GM19023 (cell line): ENCODE data around the gene KCNK5.
A peak's percentile ranks its signal among the peaks of the same experiment; 100 is the strongest.

ENCODE experiments used
- ATAC-seq: cut with Tn5 transposase; IDR thresholded peaks from one replicate; pipeline ENCODE4 v1.9.1; 2021; ENCODE audit warnings: mild to moderate bottlenecking, moderate library complexity; ENCODE audit not compliant: unreplicated experiment

KCNK5 gene, protein sequence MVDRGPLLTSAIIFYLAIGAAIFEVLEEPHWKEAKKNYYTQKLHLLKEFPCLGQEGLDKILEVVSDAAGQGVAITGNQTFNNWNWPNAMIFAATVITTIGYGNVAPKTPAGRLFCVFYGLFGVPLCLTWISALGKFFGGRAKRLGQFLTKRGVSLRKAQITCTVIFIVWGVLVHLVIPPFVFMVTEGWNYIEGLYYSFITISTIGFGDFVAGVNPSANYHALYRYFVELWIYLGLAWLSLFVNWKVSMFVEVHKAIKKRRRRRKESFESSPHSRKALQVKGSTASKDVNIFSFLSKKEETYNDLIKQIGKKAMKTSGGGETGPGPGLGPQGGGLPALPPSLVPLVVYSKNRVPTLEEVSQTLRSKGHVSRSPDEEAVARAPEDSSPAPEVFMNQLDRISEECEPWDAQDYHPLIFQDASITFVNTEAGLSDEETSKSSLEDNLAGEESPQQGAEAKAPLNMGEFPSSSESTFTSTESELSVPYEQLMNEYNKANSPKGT

GRCh38 chr6:39228992-39229767, at the start of gene KCNK5:
Gene KCNK5, minus strand, starts transcription at chr6:39229475. Its CDS starts 364 bp downstream, at chr6:39229111.
- ATAC-seq, result peak; percentile 70

DNA sequence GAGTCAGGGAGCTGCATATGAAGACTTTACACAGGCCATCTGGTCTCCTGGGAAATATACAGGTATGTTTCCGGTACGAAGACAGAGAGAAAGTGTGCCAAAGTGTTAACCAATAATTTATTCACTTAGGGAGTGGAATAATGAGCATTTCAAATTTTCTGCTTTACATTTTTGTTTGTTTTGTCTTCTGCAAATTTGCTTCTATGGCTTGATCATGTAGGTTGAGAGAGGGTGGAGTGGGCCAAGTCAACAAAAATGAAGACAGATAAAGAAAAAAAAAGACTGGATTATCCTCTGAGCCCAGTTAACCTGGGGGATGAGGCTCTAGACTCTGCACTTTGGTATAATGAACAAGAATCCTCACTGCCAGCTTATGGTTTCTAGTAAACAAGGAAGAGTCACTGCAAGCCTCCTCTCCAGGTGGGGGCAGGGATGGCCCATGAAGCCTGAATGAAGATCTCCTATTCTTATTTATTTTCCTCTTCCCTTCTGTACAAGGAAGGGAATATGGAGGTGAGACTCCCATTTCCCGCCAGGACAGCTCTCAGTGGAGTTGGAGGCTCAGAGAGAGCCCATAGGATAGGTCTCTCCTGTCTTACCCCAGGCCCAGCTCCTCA, 47.2 kb upstream of the KCNK5 start:
- no peak for ATAC-seq

- no peak for ATAC-seq
Observed at GRCh38 chr6:39274903-39275302, 45.6 kb upstream of the KCNK5 start.

DNA sequence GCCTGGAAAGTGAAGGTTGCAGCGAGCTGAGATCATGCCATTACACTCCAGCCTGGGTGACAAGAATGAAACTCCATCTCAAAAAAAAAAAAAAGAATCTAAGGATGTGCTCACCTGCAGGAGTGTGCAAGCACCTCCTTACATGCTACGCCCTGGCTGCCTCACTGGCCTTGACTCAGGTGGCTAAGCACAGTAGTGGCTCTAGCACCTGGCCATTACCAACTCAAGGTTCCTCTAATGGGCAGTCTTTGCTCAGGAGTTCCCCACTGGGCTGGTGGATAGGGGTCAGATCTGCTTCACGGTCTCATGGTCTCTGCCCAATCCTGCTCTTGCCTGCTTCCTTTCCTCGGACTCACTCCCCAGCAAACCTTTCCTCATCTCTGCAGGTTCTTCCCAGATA, 45.2 kb upstream of the KCNK5 start:
- ATAC-seq, result no peak

DNA sequence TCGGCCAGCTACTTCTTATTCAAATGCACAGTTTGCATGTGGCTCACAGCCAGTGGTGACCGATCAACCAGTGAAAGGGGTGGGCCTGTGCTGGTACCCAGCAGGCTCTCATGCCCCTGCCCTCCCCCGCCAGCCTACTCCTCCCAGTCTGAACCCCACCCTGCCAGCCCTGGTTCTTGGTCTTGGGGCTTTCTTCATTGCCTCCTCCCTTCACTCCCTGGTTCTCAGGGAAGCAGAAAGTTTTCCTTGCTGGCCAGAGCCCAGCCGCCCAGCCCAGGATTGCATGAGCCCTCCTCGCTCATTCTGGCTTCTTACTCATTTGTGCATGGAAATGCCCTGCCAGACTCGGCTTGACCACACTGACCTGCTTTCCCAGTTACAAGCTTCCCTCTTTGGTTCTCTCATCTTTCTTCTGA, 44.1 kb upstream of the KCNK5 start:
- no peak for ATAC-seq

- ATAC-seq, result no peak
Observed at GRCh38 chr6:39269961-39270360, 40.7 kb upstream of the KCNK5 start.

DNA sequence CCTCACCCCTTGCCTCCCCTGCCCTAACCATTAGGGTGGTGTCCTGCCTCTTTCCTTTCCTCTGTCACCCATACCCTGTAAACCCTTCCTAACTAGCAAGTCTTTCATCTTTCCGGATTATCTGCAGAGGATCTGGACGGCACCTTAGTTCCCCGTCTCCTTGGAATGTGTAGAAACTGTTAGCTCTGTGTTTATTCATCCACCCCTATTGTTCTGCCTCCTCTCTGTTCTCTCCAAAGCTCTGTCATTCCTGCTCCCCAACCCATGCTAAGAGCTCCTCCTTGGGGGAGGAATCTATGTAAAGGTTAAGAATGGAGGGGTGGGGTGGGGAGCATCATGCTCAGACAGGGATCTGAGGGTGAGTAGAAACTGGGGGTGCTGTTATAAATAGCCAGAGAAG, 39.4 kb upstream of the KCNK5 start:
- no peak for ATAC-seq

GRCh38 chr6:39268171-39268570, 38.9 kb upstream of the KCNK5 start:
- no peak for ATAC-seq

GRCh38 chr6:39266782-39267355, 37.6 kb upstream of the KCNK5 start:
- ATAC-seq, result no peak

GRCh38 chr6:39266375-39266774, 37.1 kb upstream of the KCNK5 start:
- ATAC-seq, result no peak

GRCh38 chr6:39263303-39264037, 34.2 kb upstream of the KCNK5 start:
- ATAC-seq, result no peak

DNA sequence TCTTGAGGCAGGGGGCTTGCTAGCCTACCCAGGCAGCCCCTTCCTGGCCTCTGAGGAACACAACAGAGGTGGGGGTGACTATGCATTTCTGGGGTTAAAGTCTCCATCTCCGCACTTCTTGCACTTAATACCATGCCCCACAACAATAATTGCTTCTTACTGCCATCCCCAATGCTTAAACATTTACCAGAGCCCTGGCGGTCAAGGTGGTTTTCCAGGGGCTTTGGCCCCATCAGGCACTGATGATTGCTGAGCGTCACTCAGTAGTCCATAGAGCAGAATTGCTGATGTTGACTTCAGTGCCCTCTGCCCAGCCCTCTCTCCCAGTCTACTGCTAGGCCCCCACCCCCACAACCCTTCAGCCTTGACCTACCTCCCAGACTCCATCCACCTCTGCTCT, 32.5 kb upstream of the KCNK5 start:
- ATAC-seq, result no peak

DNA sequence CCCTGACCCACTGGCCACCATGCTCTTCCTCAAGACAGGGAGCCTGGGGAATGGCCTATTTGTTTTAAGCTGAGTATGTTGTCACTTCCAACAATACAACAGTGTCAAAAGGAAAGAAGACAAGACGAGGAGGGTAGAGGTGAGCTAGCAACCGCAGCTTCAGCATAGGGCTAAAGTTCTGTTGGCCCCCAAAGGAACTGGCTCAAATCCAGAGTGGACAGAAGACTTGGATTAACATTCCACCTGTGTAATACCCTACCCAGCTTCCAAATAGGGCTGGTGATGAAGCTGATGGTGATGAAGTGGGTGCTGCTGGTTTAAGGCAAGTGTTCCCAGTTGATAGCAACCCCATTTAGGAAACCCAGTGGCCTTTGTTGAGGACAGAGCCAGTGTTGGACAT, 31.7 kb upstream of the KCNK5 start:
- ATAC-seq, result no peak

- no peak for ATAC-seq
Observed at GRCh38 chr6:39260456-39260855, 31.2 kb upstream of the KCNK5 start.

GRCh38 chr6:39256294-39256940, 27.1 kb upstream of the KCNK5 start:
- ATAC-seq, result no peak

- no peak for ATAC-seq
Observed at GRCh38 chr6:39254999-39255535, 25.8 kb upstream of the KCNK5 start.

DNA sequence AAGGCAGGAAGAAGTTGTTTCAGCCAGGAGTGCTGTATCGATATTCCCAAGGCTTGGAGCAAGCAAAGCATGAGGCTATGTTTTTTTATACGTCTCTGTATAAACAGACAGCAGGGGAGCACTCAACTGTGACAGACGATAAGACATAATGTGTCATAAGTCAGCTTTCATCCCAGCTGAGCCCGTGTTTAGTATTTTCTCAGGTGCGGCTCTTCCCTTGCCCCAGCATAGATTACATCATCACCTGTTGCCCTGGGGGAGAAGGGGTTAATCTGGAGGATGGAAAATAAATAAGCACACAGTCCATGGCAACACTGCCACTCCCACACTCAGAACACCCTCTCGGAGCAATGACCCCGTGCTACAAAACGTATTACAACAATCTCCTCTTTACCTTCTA, 22.1 kb upstream of the KCNK5 start:
- ATAC-seq, result no peak

DNA sequence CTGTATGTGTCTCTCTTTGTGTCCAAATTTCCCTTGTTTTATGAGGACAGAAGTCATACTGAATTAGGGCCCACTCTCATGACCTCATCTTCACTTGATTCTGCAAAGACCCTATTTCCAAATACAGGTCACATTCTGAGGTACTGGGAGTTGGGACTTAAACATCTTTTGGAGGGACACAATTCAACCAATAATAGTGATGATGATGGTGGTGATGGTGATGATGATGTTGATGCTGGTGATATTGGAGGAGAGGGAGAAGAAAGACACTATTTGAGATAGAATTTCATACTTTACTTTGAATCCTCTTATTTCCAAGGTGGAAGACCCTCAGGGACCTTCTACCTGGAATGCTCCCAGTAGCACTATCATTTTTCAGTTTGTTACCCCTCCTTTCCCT, 21.2 kb upstream of the KCNK5 start:
- no peak for ATAC-seq

DNA sequence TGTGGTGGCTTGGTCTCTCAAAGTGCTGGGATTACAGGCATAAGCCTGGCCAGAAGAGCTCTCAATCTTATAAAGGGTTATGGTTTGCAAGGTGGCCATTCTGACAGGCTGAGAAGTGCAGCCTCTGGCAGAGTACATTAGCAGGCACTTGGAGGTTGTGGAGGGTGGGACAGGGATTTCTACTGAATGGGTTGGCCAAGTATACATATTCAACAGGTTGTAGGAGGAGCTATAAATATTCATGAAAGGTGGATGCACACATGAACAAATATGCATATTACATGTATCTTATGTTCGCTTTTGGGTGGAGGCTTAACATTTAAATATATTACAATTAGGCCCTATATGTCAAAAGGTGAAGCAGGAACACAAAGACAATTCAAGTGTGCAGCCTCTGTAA, 20.0 kb upstream of the KCNK5 start:
- no peak for ATAC-seq

GRCh38 chr6:39247667-39248194, 18.5 kb upstream of the KCNK5 start:
- no peak for ATAC-seq
